MM.1S (cell line): ENCODE data around the gene LINS1.

Experiments used
- EZH2 ChIP-seq: fragments of 300-600 bp; sonication (generic); optimal IDR thresholded peaks from 2 replicates; pipeline ENCODE3; 2017; ENCODE audit warnings: low read depth, mild to moderate bottlenecking, antibody characterized with exemption, low read length, mixed read lengths
- TF ChIP-seq, protein P1 (sequence below): fragments of 300-600 bp; sonication (generic); IDR thresholded peaks from 2 replicates; pipeline ENCODE4 v1.5.1; 2016; ENCODE audit warnings: antibody characterized with exemption, low read length, mixed read lengths

DNA sequence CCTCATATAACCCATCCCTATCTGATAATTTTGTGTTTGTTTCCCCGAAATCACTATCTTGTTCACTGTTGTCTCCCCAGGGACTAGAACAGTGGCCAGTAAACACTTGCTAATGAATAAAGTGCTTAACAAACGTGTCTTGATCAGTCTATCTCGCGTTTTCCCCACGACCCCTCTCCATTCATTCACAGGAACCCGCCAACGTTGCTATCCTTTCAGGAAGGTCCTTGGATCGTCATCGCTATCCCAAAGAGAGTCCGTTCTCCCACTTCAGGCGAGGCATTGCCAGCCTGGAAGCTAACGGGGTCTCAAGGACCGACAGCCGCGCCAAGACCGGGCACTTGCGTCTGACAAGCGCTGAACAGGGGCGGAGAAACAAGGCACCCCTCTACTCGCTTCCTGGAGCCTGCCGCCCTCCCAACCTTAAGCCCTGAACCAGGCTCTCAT lies 344 bp downstream of the LINS1 start:
- TF ChIP-seq, protein P1, sequence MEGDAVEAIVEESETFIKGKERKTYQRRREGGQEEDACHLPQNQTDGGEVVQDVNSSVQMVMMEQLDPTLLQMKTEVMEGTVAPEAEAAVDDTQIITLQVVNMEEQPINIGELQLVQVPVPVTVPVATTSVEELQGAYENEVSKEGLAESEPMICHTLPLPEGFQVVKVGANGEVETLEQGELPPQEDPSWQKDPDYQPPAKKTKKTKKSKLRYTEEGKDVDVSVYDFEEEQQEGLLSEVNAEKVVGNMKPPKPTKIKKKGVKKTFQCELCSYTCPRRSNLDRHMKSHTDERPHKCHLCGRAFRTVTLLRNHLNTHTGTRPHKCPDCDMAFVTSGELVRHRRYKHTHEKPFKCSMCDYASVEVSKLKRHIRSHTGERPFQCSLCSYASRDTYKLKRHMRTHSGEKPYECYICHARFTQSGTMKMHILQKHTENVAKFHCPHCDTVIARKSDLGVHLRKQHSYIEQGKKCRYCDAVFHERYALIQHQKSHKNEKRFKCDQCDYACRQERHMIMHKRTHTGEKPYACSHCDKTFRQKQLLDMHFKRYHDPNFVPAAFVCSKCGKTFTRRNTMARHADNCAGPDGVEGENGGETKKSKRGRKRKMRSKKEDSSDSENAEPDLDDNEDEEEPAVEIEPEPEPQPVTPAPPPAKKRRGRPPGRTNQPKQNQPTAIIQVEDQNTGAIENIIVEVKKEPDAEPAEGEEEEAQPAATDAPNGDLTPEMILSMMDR: no peak
- TF ChIP-seq EZH2: no peak
